Retinal pigment epithelial cell (primary cell): ENCODE data around the gene FAF1.
"Not testable (repeated sequence)": the region's sequence is repeated elsewhere in the genome, so short reads cannot be mapped to it uniquely, and the experiment has no call there.

Source experiments
- DNase-seq: peaks from one replicate; pipeline ENCODE4 v3.0.0-alpha.2; 2010; ENCODE audit warnings: low read depth
- H3K4me3 ChIP-seq: 2 replicates; pipeline ENCODE4 v1.5.1; 2011; ENCODE audit warnings: mild to moderate bottlenecking, low read length, control low read depth, moderate library complexity
- TF ChIP-seq, protein P1 (sequence below): conservative IDR thresholded peaks from 2 replicates; pipeline ENCODE4 v1.5.1; 2011; ENCODE audit warnings: low read depth, low read length, control low read depth, inconsistent platforms

Gene FAF1

DNA sequence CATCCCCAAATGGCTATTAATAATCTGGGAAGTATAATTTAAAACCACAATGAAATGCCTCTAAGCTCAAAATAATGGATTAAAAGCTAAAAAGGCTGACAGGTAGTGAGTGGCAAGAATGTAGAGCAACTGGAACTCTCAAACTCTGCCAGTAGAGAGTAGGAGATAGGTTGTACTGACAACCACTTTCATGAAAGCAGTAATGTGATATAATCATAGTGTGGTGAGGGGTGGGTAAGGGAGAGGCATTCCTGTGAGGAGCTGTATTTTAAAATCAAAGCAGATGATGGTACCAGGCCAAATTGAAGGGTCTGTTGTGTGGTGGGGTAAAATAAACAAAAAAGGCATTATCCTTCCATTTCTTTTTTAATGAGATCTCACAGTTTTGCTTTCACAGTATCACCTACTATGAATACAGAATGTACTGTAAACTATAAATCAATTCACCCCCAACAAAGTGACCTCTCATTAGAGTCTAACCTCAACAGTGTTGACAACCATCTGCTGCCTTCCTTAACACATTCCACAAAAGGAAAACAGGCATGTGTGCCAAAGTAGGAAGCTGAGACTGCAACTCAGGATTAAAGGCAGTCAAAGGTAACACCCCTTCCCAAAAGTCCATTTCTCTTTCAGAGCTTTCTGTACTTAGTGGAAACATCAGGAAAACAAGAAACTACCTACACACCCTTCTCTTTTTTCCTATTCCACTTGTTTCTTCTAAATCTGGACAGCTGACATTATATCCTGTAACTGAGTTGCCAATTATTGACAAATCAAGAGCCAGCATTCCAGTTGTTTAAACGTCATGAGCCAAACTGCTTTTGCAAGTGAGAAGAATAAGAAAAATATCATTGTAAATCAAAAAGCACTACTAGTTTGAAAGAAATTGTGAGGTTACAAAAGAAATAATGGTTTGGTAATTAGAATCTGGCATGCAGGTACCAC, 130.8 kb downstream of the FAF1 start:
- peak; percentile 19 for DNase-seq
- TF ChIP-seq, protein P1, sequence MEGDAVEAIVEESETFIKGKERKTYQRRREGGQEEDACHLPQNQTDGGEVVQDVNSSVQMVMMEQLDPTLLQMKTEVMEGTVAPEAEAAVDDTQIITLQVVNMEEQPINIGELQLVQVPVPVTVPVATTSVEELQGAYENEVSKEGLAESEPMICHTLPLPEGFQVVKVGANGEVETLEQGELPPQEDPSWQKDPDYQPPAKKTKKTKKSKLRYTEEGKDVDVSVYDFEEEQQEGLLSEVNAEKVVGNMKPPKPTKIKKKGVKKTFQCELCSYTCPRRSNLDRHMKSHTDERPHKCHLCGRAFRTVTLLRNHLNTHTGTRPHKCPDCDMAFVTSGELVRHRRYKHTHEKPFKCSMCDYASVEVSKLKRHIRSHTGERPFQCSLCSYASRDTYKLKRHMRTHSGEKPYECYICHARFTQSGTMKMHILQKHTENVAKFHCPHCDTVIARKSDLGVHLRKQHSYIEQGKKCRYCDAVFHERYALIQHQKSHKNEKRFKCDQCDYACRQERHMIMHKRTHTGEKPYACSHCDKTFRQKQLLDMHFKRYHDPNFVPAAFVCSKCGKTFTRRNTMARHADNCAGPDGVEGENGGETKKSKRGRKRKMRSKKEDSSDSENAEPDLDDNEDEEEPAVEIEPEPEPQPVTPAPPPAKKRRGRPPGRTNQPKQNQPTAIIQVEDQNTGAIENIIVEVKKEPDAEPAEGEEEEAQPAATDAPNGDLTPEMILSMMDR = no peak

DNA sequence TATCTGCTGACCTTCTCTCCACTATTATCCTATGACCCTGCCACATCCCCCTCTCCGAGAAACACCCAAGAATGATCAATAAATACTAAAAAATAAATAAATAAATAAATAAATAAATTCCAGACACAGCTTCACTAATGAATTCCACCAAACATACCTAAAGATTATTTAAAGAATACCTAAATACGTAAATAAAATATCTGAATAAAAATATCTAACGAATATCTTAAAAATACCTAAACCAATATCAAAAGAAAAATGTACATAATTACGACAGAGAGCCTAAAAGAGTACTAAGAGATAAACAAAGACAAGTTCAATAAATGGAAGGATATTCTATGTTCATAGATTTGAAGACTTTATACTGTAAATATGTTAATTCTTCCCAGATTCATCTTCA, 132.5 kb downstream of the FAF1 start:
- no peak overlapping the region for H3K4me3 ChIP-seq
- no peak for DNase-seq
- TF ChIP-seq, protein P1 = no peak

More for the DNA sequence above, 130.8 kb downstream of the FAF1 start:
- H3K4me3 ChIP-seq = no peak overlapping the region

DNA sequence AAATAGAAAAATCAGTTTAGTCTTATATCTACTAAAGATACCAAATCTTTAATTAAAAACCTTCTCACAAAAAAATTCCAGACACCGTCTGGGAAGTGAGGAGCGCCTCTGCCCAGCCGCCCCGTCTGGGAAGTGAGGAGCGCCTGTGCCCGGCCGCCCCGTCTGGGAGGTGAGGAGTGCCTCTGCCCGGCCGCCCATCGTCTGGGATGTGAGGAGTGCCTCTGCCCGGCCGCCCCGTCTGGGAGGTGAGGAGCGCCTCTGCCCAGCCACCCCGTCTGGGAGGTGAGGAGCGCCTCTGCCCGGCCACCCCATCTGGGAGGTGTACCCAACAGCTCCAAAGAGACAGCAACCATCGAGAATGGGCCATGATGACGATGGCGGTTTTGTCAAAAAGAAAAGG, 133.3 kb downstream of the FAF1 start:
- not testable (repeated sequence) for DNase-seq, H3K4me3 ChIP-seq

DNA sequence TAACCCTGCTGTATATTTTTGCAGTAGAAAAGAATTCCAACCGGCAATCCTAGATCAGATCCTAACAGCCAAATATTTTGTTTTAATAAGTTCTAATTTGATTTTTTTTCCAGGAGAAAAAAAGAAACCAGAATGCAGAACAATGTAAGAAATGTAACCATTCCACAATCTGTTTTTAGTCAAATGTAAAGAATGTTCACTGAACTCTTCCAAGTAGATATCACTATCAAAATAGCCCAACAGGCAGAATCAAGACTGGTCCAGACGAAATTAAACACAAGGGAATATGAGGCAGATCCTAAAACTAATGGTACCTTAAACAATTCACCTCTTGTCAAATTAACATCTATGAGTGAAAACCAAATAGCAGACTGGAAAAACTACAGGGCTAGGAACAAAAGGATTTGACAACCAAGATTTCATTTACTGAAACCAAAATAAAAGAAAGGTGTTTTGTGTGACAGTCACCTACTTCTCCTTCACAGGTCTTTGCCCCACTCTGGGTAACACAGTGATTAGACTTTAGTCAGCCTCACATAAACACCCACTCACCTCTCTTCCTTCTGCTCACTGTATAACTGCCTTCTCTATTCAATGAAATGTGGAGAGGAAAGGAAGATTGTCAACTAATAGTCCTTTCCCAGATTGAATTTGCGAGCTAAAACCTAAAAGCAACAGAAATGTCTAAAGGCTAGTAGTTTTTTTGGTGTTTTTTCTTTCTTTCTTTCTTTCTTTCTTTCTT, 137.9 kb downstream of the FAF1 start:
- no peak for DNase-seq
- TF ChIP-seq, protein P1 = no peak
- no peak overlapping the region for H3K4me3 ChIP-seq

DNA sequence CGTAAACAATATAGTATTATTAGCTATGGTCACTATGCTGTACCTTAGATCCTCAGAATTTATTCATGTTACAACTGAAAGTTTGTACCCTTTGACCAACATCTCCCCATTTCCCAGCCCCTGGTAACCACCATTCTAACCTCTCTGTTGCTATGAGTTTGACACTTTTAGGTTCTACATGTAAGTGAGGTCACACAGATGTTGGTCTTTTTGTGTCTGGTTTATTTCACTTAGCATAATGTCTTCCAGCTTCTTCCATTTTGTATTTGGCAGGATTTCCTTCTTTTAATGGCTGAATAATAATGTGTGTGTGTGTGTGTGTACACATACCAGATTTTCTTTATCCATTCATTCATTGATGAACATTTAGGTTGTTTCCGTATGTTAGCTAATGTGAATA, 139.5 kb downstream of the FAF1 start:
- no peak for DNase-seq
- H3K4me3 ChIP-seq = no peak overlapping the region
- TF ChIP-seq, protein P1 = no peak

DNA sequence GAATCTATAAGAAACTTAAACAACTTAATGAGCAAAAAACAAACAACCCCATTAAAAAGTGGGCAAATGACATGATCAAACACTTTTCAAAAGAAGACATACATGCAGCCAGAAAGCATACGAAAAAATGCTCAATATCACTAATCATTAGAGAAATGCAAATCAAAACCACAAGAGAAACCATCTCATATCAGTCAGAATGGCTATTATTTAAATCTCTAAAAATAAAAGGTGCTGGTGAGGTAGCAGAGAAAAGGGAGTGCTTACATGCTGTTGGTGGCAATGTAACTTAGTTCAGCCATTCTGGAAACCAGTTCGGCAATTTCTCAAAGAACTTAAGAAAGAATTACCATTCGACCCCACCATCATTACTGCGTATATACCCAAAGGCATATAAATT, 147.7 kb downstream of the FAF1 start:
- TF ChIP-seq, protein P1 = no peak
- H3K4me3 ChIP-seq = no peak overlapping the region
- no peak for DNase-seq

DNA sequence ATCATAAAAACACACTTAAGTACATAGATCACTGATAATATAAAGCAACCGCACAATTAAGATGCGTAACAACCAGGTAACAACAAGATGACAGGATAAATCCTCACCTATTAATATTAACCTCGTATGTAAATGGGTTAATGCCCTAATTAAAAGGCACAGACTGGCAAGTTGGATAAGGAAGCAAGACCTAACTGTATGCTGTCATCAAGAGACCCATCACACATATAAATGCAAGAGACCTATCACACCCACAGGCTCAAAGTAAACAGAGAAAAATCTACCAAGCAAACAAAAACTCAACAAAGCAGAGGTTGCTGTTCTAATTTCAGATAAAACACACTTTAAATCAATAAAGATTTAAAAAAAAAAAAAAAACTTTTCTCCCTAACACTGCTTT, 151.8 kb downstream of the FAF1 start:
- TF ChIP-seq, protein P1 = no peak
- H3K4me3 ChIP-seq = no peak overlapping the region
- no peak for DNase-seq
